ENCODE measurements around the gene PRDX1.

Gene PRDX1

GRCh38 chr1:45550401-45551351 is 29.0 kb upstream of the PRDX1 start, which contains the start of gene AKR1A1:
Gene AKR1A1, plus strand, starts transcription at chr1:45550826. Its CDS starts 10,969 bp downstream, at chr1:45561795.
- Histone ChIP-seq H3K4me3 (ENCODE audit: low read length) (peak within 1 kb of the TSS; percentile 98), H3K9me3 (ENCODE audit: low read length) (no peaks in the 10 kb centered on the region), H2AFZ (ENCODE audit: low read depth, low read length) (peak within 1 kb of the TSS; percentile 86), H3K36me3 (ENCODE audit: insufficient read depth, low read length) (peaks cover 19% of the 10 kb centered on the region), H3K27me3 (ENCODE audit: insufficient read depth, low read length) (no peaks in the 10 kb centered on the region), H3K4me1 (ENCODE audit: insufficient read depth, low read length) (peaks cover 10% of the 10 kb centered on the region)

GRCh38 chr1:45545553-45546310 is 24.0 kb upstream of the PRDX1 start:
- peaks cover 15% of the 10 kb centered on the region for H3K27me3 ChIP-seq (ENCODE audit: insufficient read depth, low read length)
- H3K36me3 ChIP-seq (ENCODE audit: insufficient read depth, low read length) = no peaks in the 10 kb centered on the region
- H3K4me1 ChIP-seq (ENCODE audit: insufficient read depth, low read length) = no peaks in the 10 kb centered on the region
- no peaks in the 10 kb centered on the region for H3K9me3 ChIP-seq (ENCODE audit: low read length)
- no peak overlapping the region for H3K4me3 ChIP-seq (ENCODE audit: low read length)
- no peak overlapping the region for H2AFZ ChIP-seq (ENCODE audit: low read depth, low read length)

GRCh38 chr1:45545019-45545493 is 23.4 kb upstream of the PRDX1 start:
- Histone ChIP-seq H3K36me3 (ENCODE audit: insufficient read depth, low read length) (no peaks in the 10 kb centered on the region), H3K27me3 (ENCODE audit: insufficient read depth, low read length) (peaks cover 15% of the 10 kb centered on the region), H3K4me3 (ENCODE audit: low read length) (no peak overlapping the region), H3K9me3 (ENCODE audit: low read length) (no peaks in the 10 kb centered on the region), H2AFZ (ENCODE audit: low read depth, low read length) (no peak overlapping the region), H3K4me1 (ENCODE audit: insufficient read depth, low read length) (no peaks in the 10 kb centered on the region)

GRCh38 chr1:45544530-45544929 is 22.8 kb upstream of the PRDX1 start:
- no peaks in the 10 kb centered on the region for H3K36me3 ChIP-seq (ENCODE audit: insufficient read depth, low read length)
- H2AFZ ChIP-seq (ENCODE audit: low read depth, low read length) = no peak overlapping the region
- H3K27me3 ChIP-seq (ENCODE audit: insufficient read depth, low read length) = peaks cover 15% of the 10 kb centered on the region
- H3K9me3 ChIP-seq (ENCODE audit: low read length) = no peaks in the 10 kb centered on the region
- H3K4me1 ChIP-seq (ENCODE audit: insufficient read depth, low read length) = no peaks in the 10 kb centered on the region
- no peak overlapping the region for H3K4me3 ChIP-seq (ENCODE audit: low read length)

GRCh38 chr1:45543581-45544417 is 22.1 kb upstream of the PRDX1 start:
- Histone ChIP-seq H3K27me3 (ENCODE audit: insufficient read depth, low read length) (peaks cover 15% of the 10 kb centered on the region), H3K9me3 (ENCODE audit: low read length) (no peaks in the 10 kb centered on the region)

GRCh38 chr1:45542591-45542990 is 20.9 kb upstream of the PRDX1 start:
- H2AFZ ChIP-seq (ENCODE audit: low read depth, low read length) = no peak overlapping the region
- H3K9me3 ChIP-seq (ENCODE audit: low read length) = no peaks in the 10 kb centered on the region
- H3K27me3 ChIP-seq (ENCODE audit: insufficient read depth, low read length) = peaks cover 15% of the 10 kb centered on the region
- H3K4me1 ChIP-seq (ENCODE audit: insufficient read depth, low read length) = no peaks in the 10 kb centered on the region
- H3K4me3 ChIP-seq (ENCODE audit: low read length) = no peak overlapping the region
- H3K36me3 ChIP-seq (ENCODE audit: insufficient read depth, low read length) = no peaks in the 10 kb centered on the region

More at GRCh38 chr1:45543581-45544417, 22.1 kb upstream of the PRDX1 start:
- Histone ChIP-seq H3K4me1 (ENCODE audit: insufficient read depth, low read length) (no peaks in the 10 kb centered on the region), H2AFZ (ENCODE audit: low read depth, low read length) (no peak overlapping the region), H3K4me3 (ENCODE audit: low read length) (no peak overlapping the region), H3K36me3 (ENCODE audit: insufficient read depth, low read length) (no peaks in the 10 kb centered on the region)

GRCh38 chr1:45541193-45541592 is 19.5 kb upstream of the PRDX1 start:
- Histone ChIP-seq H3K9me3 (ENCODE audit: low read length) (no peaks in the 10 kb centered on the region), H3K4me1 (ENCODE audit: insufficient read depth, low read length) (no peaks in the 10 kb centered on the region)

GRCh38 chr1:45536886-45537285 is 15.2 kb upstream of the PRDX1 start:
- H3K4me1 ChIP-seq (ENCODE audit: insufficient read depth, low read length) = no peaks in the 10 kb centered on the region
- H3K4me3 ChIP-seq (ENCODE audit: low read length) = no peak overlapping the region
- no peaks in the 10 kb centered on the region for H3K9me3 ChIP-seq (ENCODE audit: low read length)
- H3K36me3 ChIP-seq (ENCODE audit: insufficient read depth, low read length) = no peaks in the 10 kb centered on the region
- H2AFZ ChIP-seq (ENCODE audit: low read depth, low read length) = no peak overlapping the region
- H3K27me3 ChIP-seq (ENCODE audit: insufficient read depth, low read length) = peaks cover 8% of the 10 kb centered on the region

More at GRCh38 chr1:45541193-45541592, 19.5 kb upstream of the PRDX1 start:
- H3K4me3 ChIP-seq (ENCODE audit: low read length) = no peak overlapping the region
- H2AFZ ChIP-seq (ENCODE audit: low read depth, low read length) = no peak overlapping the region
- peaks cover 20% of the 10 kb centered on the region for H3K27me3 ChIP-seq (ENCODE audit: insufficient read depth, low read length)
- H3K36me3 ChIP-seq (ENCODE audit: insufficient read depth, low read length) = no peaks in the 10 kb centered on the region

GRCh38 chr1:45535988-45536766 is 14.5 kb upstream of the PRDX1 start:
- Histone ChIP-seq H3K4me1 (ENCODE audit: insufficient read depth, low read length) (no peaks in the 10 kb centered on the region), H3K36me3 (ENCODE audit: insufficient read depth, low read length) (no peaks in the 10 kb centered on the region), H3K4me3 (ENCODE audit: low read length) (no peak overlapping the region), H2AFZ (ENCODE audit: low read depth, low read length) (no peak overlapping the region), H3K9me3 (ENCODE audit: low read length) (no peaks in the 10 kb centered on the region), H3K27me3 (ENCODE audit: insufficient read depth, low read length) (peaks cover 8% of the 10 kb centered on the region)

GRCh38 chr1:45531873-45532272 is 10.2 kb upstream of the PRDX1 start:
- Histone ChIP-seq H3K9me3 (ENCODE audit: low read length) (no peaks in the 10 kb centered on the region), H3K4me3 (ENCODE audit: low read length) (no peak overlapping the region), H2AFZ (ENCODE audit: low read depth, low read length) (no peak overlapping the region), H3K4me1 (ENCODE audit: insufficient read depth, low read length) (no peaks in the 10 kb centered on the region), H3K36me3 (ENCODE audit: insufficient read depth, low read length) (no peaks in the 10 kb centered on the region), H3K27me3 (ENCODE audit: insufficient read depth, low read length) (peaks cover 4% of the 10 kb centered on the region)

- Histone ChIP-seq H3K4me1 (ENCODE audit: insufficient read depth, low read length) (no peaks in the 10 kb centered on the region), H3K27me3 (ENCODE audit: insufficient read depth, low read length) (peaks cover 2% of the 10 kb centered on the region), H3K9me3 (ENCODE audit: low read length) (no peaks in the 10 kb centered on the region), H3K4me3 (ENCODE audit: low read length) (no peak overlapping the region), H2AFZ (ENCODE audit: low read depth, low read length) (no peak overlapping the region), H3K36me3 (ENCODE audit: insufficient read depth, low read length) (no peaks in the 10 kb centered on the region)
These were observed 9.0 kb upstream of the PRDX1 start for GRCh38 chr1:45530632-45531135.

All from neuron (in vitro differentiated cells).